ENCODE measurements around the gene PRKG1.
"Not testable (repeated sequence)": the region's sequence is repeated elsewhere in the genome, so short reads cannot be mapped to it uniquely, and the experiment has no call there.

Gene PRKG1

DNA sequence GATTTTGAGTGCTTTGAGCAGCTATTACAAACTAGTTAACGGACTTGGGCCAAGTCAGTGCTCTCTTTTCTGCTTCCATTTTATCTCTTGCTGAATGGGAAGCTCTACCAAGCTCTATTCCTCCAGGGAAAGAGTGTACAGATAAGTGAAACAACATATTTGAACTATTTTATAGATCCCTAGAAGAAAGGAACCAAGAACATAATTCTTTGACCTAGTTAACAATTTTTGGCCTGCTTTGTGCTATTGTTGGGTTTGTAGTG lies 244.8 kb downstream of the PRKG1 start:
- DNase-seq: no peak

GRCh38 chr10:51321300-51321699 lies 247.0 kb downstream of the PRKG1 start:
- DNase-seq: no peak

DNA sequence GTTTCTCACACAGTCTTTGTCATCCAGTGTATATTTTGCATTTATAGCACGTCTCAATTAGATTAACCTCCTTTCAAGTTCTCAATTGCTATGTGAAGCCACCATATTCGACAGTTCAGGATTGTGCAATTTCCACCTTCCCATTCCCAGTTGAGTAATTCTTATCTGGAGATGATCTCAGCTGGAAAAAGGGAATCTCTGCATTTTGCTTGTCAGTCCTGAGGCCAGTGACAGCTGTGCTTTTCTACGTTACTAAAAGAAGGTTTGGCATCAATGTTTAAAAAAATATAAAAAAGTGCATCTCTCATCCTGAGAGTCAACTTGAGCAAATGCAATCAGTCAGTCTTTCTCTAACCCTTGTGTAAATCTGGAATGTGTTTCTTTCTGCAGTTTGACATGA lies 247.7 kb downstream of the PRKG1 start:
- no peak for DNase-seq

GRCh38 chr10:51325649-51326048 lies 251.4 kb downstream of the PRKG1 start:
- no peak for DNase-seq

- DNase-seq: no peak
Measured at GRCh38 chr10:51326174-51326573, 251.9 kb downstream of the PRKG1 start.

- no peak for DNase-seq
Measured at GRCh38 chr10:51327432-51327831, 253.1 kb downstream of the PRKG1 start.

DNA sequence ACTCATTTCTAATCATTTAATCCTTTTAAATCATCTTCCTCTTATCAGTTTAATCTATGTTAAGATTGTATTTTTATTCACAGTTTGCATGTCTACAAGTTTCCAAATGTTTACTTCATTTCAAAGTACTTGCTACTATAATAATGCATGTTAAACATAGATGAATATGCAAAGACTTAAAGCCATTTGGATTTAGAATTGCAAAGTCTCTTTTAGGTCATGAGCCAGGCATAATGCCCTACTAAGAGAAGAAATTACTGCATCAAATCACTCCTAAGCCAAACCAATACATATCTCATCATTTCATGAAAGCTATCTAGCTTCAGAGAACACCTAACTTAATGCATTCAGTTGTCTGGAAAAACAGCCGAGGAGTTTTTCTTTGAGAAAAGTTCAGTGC lies 266.1 kb downstream of the PRKG1 start:
- no peak for DNase-seq

DNA sequence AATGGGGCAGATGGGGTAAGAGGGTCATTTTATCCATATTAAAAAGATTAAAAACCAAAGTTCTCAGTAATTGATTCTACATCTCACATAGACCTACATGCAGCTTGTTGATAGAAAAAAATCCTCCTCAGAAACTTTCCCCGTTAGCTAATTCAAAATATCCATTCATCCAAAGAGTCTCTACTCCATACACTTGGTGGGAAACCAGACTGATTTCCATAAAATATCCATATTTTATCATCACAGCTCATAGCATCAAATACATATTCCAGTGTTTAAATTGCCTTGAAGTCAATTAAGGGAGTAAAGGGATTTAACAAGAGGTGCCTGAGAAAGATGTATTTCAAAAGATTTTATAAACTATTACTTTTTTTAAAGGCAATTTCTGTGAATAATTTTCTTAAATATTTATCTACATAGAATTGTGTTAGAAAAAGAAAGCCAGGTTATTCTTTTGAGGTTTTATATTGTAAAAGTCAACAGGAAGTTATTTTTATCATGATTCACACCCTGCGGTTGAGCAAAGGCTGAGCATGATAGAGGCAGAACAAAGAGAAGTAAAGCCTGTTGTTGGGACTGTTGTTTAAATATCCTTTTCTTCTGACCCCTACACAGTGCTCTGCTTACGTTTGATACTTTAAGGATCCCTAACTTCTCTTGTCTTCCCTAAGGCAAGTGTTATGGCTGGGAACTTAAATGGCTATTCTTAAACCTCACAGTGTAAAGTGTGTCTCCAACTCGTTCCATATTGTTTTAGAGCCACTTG lies 266.7 kb downstream of the PRKG1 start:
- DNase-seq: no peak

DNA sequence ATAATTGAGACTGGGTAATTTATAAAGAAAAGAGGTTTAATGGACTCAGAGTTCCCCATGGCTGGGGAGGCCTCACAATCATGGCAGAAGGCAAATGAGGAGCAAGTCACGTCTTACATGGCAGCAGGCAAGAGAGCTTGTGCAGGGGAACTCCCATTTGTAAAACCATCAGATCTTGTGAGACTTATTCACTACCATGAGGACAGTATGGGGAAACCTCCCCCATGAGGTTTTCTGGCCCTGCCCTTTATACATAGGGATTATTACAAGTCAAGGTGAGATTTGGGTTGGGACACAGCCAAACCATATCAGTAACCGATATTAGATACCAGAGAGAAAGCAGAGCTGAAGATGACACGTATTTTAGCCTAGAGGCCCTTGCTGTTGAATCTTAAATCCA lies 267.5 kb downstream of the PRKG1 start:
- DNase-seq: not testable (repeated sequence)

- DNase-seq: no peak
Measured at GRCh38 chr10:51342381-51342780, 268.1 kb downstream of the PRKG1 start.

DNA sequence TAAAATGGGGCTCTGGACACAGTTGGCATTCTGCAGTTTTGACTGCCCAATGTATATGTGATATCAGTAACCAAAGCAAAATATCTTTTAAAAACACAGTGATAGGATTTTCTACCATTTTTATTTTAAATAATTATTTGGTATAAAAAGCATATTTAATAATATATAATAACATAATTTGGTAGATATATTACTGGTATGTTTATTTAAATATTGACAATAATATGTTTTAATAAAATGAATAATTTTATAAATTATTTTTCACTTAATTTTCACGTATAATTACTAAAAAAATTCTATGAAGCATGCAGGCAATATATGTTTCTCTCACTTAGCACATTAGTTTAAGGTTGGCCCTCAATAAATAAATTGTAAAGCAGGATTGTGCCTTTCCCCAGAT lies 269.1 kb downstream of the PRKG1 start:
- no peak for DNase-seq

- no peak for DNase-seq
Measured at GRCh38 chr10:51344371-51344770, 270.1 kb downstream of the PRKG1 start.

DNA sequence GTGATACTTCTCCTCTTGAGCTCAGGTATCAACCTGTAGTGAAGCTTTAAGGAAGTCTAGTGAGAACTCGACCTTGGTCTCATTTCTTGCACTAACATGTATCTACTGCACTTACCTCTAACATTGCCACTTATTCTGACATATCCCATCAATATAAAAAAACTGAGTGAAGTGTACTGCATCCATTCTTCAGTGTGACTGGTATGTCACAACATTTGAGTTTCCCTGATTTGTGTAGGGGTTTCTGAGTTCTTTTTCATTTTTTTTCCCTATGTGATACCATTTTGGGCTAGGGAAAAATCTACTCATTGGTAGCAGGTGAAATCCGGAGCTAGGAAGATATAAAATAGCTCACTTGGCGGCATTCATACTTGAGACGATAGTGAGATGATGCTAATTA lies 274.3 kb downstream of the PRKG1 start:
- DNase-seq: no peak

GRCh38 chr10:51357170-51357569 lies 282.9 kb downstream of the PRKG1 start:
- DNase-seq: no peak

- no peak for DNase-seq
Measured at GRCh38 chr10:51358227-51358626, 283.9 kb downstream of the PRKG1 start.

DNA sequence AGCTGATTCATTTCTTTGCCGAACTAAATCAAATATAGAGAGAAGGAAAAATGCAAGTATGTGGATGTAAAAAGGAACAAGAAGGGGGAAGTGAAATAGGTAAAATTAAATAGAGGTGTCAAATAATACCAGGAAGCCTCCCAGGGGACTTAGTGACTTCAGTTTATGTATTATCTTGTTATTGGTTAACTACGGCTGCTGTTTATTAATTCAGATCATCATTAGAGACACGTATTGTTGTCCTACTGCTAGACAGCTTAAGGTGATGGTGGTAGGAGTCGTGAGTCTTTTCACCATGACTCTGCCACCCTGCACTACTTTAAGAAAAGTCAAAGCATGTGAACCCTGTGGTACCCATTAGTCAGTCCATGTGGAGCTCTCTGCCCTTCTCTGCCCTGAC lies 289.1 kb downstream of the PRKG1 start:
- no peak for DNase-seq

- no peak for DNase-seq
Measured at GRCh38 chr10:51364674-51365073, 290.4 kb downstream of the PRKG1 start.

DNA sequence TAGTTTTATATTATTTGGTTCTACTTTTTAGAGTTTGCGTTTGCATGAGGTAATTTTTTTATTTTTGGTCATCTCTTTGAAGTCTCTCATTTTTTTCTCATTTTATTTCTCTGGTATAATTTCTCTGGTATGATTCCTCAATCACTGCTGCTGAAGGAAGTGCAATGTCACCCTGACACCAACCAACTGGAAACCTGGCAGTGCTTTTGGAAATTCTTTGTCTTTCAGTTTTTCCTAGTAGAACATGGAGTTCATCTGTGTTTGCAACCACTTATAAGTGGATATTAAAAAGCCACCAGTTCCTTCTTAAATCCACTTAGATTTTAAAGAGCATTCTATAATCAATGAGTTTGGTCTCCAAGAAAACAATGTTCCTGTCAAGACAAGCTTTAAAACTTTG lies 291.8 kb downstream of the PRKG1 start:
- DNase-seq: no peak

GRCh38 chr10:51367127-51367526 lies 292.8 kb downstream of the PRKG1 start:
- DNase-seq: no peak

- no peak for DNase-seq
Measured at GRCh38 chr10:51367694-51368093, 293.4 kb downstream of the PRKG1 start.

- DNase-seq: no peak
Measured at GRCh38 chr10:51368943-51369342, 294.7 kb downstream of the PRKG1 start.

- no peak for DNase-seq
Measured at GRCh38 chr10:51369903-51370302, 295.6 kb downstream of the PRKG1 start.

DNA sequence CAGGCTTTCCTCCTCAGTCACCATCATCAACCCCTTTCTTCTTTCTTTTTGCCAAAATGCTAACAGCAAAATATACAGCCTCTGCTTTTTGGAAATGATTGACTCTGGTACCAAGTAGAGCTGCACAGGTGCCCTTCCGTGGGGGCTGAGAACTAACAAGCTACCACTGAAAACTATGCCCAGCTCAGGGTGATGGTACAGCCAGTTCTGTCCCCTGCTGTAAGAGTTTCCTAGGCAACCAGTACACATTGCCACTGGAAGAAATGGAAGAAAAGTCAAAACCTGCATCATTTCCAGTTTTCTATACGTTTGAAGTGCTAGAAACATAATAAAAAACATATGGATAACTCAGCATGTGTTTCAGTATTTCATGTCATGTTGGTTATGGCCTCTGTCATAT lies 297.5 kb downstream of the PRKG1 start:
- peak in 1 of 56 donors; percentile 3 for DNase-seq

DNA sequence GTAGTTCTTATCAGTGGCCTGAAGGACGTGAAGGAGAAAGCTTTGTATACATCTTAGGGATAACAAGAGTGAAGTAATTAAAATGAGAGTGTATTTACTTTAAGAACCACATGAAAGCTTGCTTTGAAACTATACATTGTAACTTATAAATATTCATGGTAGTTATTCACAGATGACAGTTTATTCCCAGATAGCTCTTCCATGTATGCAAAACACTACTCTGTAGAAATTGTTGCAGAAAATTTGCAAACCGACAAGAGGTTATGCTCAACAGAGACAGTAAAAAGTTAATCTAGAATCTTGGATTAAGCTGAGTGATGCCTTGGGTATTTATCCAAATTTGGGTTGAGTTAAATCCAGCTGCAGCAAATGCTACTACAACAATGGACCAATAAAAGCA lies 301.5 kb downstream of the PRKG1 start:
- no peak for DNase-seq

All from amygdala (tissue), 56 donors.